Naive thymus-derived CD4-positive, alpha-beta T cell (primary cell): Measurements from ENCODE around the gene KRTAP12-2. TPM values are rescaled to one million over a fixed set of nuclear protein-coding genes. Genes with fewer than 3 reads are reported as not detected.

Experiments used
- ATAC-seq: fragments of 150-1000 bp; cut with Tn5 transposase; 2 replicates; pipeline ENCODE4 v1.10.0; 2021; ENCODE audit warnings: mild to moderate bottlenecking, moderate library complexity
- CTCF ChIA-PET: fragments of 350-600 bp; sonication (Branson Sonifier 250); formaldehyde crosslinking; loops from one replicate; lab custom pipeline; 2021; ENCODE audit warnings: antibody characterized with exemption; lab: Charles Lee
- POLR2A ChIA-PET: fragments of 350-600 bp; sonication (Branson Sonifier 250); formaldehyde crosslinking; loops from one replicate; lab custom pipeline; 2021; ENCODE audit warnings: antibody characterized with exemption, inconsistent platforms; lab: Charles Lee
- DNase-seq, 9 donors: peaks; one replicate each; pipeline versions ENCODE4 v3.0.0 to v3.0.0-alpha.2; 2020 to 2022; ENCODE audit warnings: mixed read lengths in 1 of 9
- H3K27ac ChIP-seq: one replicate; pipeline ENCODE4 v1.7.0; 2013; ENCODE audit warnings: mild to moderate bottlenecking, low read depth, low read length, moderate library complexity
- H3K27me3 ChIP-seq, 2 donors: one replicate each; pipeline ENCODE4 v1.7.0; 2013; ENCODE audit warnings: low read length in 2 of 2, mild to moderate bottlenecking in 2 of 2, moderate library complexity in 2 of 2; ENCODE audit not compliant: control insufficient read depth in 2 of 2, insufficient read depth in 2 of 2
- H3K36me3 ChIP-seq, 3 experiments: 1 replicate in 2 of 3; 2 replicates in 1 of 3; pipeline ENCODE4 v1.7.0; 2013; ENCODE audit warnings: low read length in 3 of 3, mild to moderate bottlenecking in 3 of 3, moderate library complexity in 1 of 3; ENCODE audit not compliant: insufficient read depth in 3 of 3, control insufficient read depth in 2 of 3
- H3K4me1 ChIP-seq, 2 donors: one replicate each; pipeline ENCODE4 v1.7.0; 2013; ENCODE audit warnings: low read length in 2 of 2, mild to moderate bottlenecking in 2 of 2, moderate library complexity in 1 of 2; ENCODE audit not compliant: control insufficient read depth in 2 of 2, insufficient read depth in 2 of 2
- H3K4me3 ChIP-seq: 2 replicates; pipeline ENCODE4 v1.7.0; 2013; ENCODE audit warnings: mild to moderate bottlenecking, low read length
- H3K9me3 ChIP-seq, 3 experiments: 1 replicate in 2 of 3; 2 replicates in 1 of 3; pipeline ENCODE4 v1.7.0; 2013; ENCODE audit warnings: low read length in 3 of 3; ENCODE audit not compliant: control insufficient read depth in 2 of 3
- H3K27ac Mint-ChIP-seq, 9 donors: one replicate each; pipeline ENCODE4 v1.8.0; 2020 to 2022; ENCODE audit warnings: mixed read lengths in 9 of 9, mild to moderate bottlenecking in 8 of 9, moderate library complexity in 5 of 9, inconsistent platforms in 2 of 9
- H3K27me3 Mint-ChIP-seq, 5 donors: one replicate each; pipeline ENCODE4 v1.8.0; 2021 to 2022; ENCODE audit warnings: mixed read lengths in 5 of 5, mild to moderate bottlenecking in 1 of 5
- H3K36me3 Mint-ChIP-seq, 5 donors: one replicate each; pipeline ENCODE4 v1.8.0; 2020 to 2022; ENCODE audit warnings: mixed read lengths in 5 of 5, mild to moderate bottlenecking in 3 of 5, inconsistent platforms in 1 of 5
- H3K4me1 Mint-ChIP-seq, 7 donors: one replicate each; pipeline ENCODE4 v1.8.0; 2020 to 2022; ENCODE audit warnings: mixed read lengths in 7 of 7, mild to moderate bottlenecking in 3 of 7, inconsistent platforms in 1 of 7
- H3K4me3 Mint-ChIP-seq, 10 donors: one replicate each; pipeline ENCODE4 v1.8.0; 2020 to 2022; ENCODE audit warnings: mild to moderate bottlenecking in 10 of 10, mixed read lengths in 10 of 10, moderate library complexity in 6 of 10, inconsistent platforms in 2 of 10
- H3K9me3 Mint-ChIP-seq, 11 donors: one replicate each; pipeline ENCODE4 v1.8.0; 2020 to 2022; ENCODE audit warnings: mixed read lengths in 11 of 11, mild to moderate bottlenecking in 4 of 11, inconsistent platforms in 1 of 11, moderate library complexity in 1 of 11
- intact Hi-C, 2 donors: fragments of 100-400 bp; cut with micrococcal nuclease; formaldehyde crosslinking; loops; one replicate each; pipeline ENCODE4 v1.15.1; 2023
- polyA plus RNA-seq, 2 donors: library from polyadenylated mRNA; unstranded; fragments of 300-500 nt; fragmentation: Illumina TruSeq; gene quantifications; one replicate each; pipeline ENCODE4 v1.2.3, GENCODE V29; 2021
- total RNA-seq, 6 experiments: library from RNA in 5 of 6; stranded (reverse) in 5 of 6; gene quantifications; 1 replicate in 5 of 6; 2 replicates in 1 of 6; pipeline ENCODE4 v1.2.3 and lab custom pipeline; 2021 to 2026

The KRTAP12-2 gene
- total and polyA plus RNA-seq, 7 experiments from 2014 or later: not detected

GRCh38 chr21:44656868-44657267, 9.9 kb downstream of the KRTAP12-2 start:
- DNase-seq: no peak
- Histone ChIP-seq H3K4me3 (peak overlapping the region; percentile 40), H3K27ac (peak overlapping the region; percentile 63), H3K36me3 (no peaks in the 10 kb centered on the region), H3K9me3 (peaks cover 0 to 22% (median 7%) of the 10 kb centered on the region in 3 experiments), H3K27me3 (no peaks in the 10 kb centered on the region), H3K4me1 (peaks cover 55 to 64% of the 10 kb centered on the region in 2 donors)
- intact Hi-C loops: loop anchor here (1.0 to 10.0 kb wide), 7 partner anchors 35 to 270 kb away; partner anchors contain the start of gene KRTAP10-5 (in 1 of the 2)
- Mint-ChIP-seq H3K27me3 (peaks cover 0 to 4% (median 0%) of the 10 kb centered on the region in 5 donors), H3K4me1 (peaks cover 47 to 73% (median 69%) of the 10 kb centered on the region in 7 donors), H3K27ac (peak overlapping the region; percentile 87 to 98 (median 98)), H3K36me3 (peaks cover 11 to 71% (median 20%) of the 10 kb centered on the region in 5 donors), H3K4me3 (peak overlapping the region; percentile 16 to 87 (median 76)), H3K9me3 (peaks cover 7 to 75% (median 45%) of the 10 kb centered on the region in 11 donors)
- ChIA-PET CTCF (interaction anchor here (1.2 to 1.9 kb wide), 2 partner anchors 39 to 136 kb away, joined by 4 to 9 read pairs; no protein-coding TSS in a partner anchor), POLR2A (interaction anchor here (1.0 to 1.6 kb wide), 5 partner anchors 32 to 116 kb away, joined by 3 to 5 read pairs (median 3); partner anchors contain the start of gene KRTAP10-6)
- no peak for ATAC-seq

DNA sequence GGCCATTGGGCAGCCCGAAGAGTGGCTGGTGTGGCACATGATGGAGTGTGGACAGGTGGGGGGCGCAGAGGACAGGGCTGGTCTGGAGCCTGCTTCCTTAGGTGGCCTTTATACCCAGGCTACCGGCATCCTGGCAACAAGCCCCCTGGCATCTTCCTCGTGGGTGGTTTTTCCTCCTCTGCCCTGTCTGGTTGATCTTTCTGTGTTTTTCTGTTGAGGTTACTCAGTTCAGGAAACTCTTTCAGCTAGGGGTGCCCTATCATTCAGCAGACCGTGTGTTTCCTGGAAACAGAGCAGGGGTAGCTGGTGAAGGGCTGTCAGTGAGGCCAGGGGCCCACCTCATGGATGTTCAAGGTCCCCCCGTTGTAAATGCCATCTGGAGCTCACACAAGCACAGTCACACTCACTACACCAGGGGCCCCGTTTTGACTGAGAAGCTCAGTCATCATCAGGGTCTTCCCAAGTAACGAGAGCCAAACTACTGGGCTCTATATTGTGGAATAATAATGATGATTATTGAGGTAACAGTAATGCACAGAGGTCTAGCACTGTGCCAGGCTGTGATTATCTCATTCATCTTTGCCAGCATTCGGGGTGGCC, 12.1 kb downstream of the KRTAP12-2 start, which contains the start of gene KRTAP12-4:
TSS of gene KRTAP12-4 (minus strand) at position 84 of the 600 bp plus-strand sequence. CDS start at position 39, 45 bp downstream.
- H3K4me1 Mint-ChIP-seq: peaks cover 43 to 66% (median 62%) of the 10 kb centered on the region in 7 donors
- H3K4me3 Mint-ChIP-seq: peak within 1 kb of the TSS in 9 of 10 donors; percentile 38 to 77 (median 72)
- POLR2A ChIA-PET: interaction anchor here (0.9 to 1.8 kb wide), 4 partner anchors 12 to 107 kb away, joined by 3 to 6 read pairs (median 4); partner anchors contain the start of gene KRTAP12-2
- no peaks in the 10 kb centered on the region for H3K27me3 ChIP-seq
- CTCF ChIA-PET: interaction anchor here (0.6 to 1.3 kb wide), 2 partner anchors 12 to 44 kb away, joined by 3 to 4 read pairs; partner anchors contain the start of gene KRTAP12-2
- H3K4me3 ChIP-seq: no peak within 1 kb of the TSS
- peak within 1 kb of the TSS; percentile 47 for H3K27ac ChIP-seq
- intact Hi-C loops: loop anchor here in 1 of 2 donors (5.0 to 10.0 kb wide), 3 partner anchors 38 to 273 kb away; partner anchors contain the start of gene KRTAP10-5
- peaks cover 0 to 22% (median 7%) of the 10 kb centered on the region in 3 experiments for H3K9me3 ChIP-seq
- H3K27me3 Mint-ChIP-seq: no peaks in the 10 kb centered on the region
- DNase-seq (peak in 5 of 9 donors; percentile 18 to 48 (median 38)), ATAC-seq (no peak)
- no peaks in the 10 kb centered on the region for H3K36me3 ChIP-seq
- peaks cover 11 to 59% (median 17%) of the 10 kb centered on the region in 5 donors for H3K36me3 Mint-ChIP-seq
- peaks cover 53 to 61% of the 10 kb centered on the region in 2 donors for H3K4me1 ChIP-seq
- peak within 1 kb of the TSS; percentile 73 to 95 (median 90) for H3K27ac Mint-ChIP-seq
- H3K9me3 Mint-ChIP-seq: peaks cover 7 to 58% (median 39%) of the 10 kb centered on the region in 11 donors

GRCh38 chr21:44653656-44654575, 12.8 kb downstream of the KRTAP12-2 start:
- peaks cover 36 to 59% (median 55%) of the 10 kb centered on the region in 7 donors for H3K4me1 Mint-ChIP-seq
- intact Hi-C loops: loop anchor here in 1 of 2 donors (10.0 kb wide), 1 partner anchor 69 kb away; the partner anchor contains the start of gene KRTAP10-5
- H3K4me3 ChIP-seq: no peak overlapping the region

DNA sequence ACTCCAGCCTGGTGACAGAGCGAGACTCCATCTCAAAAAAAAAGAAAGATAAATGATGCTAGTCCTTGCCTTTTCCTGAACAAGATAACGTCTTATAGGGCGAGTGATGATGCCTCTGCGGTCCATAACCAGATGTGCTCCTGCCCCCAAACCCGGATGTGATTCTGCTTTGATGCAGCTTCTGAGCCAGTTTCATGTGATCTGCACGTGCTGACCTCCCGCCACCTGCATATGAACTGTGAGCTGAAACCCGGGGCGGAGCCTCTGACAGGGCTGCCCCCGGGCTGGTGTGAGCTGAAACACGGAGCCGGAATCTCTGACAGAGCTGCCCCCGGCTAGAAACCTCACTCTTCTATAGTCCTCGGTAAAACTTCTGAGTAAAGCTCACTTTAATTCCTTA, 13.6 kb downstream of the KRTAP12-2 start:
- Histone ChIP-seq H3K36me3 (no peaks in the 10 kb centered on the region), H3K4me3 (no peak overlapping the region), H3K27me3 (no peaks in the 10 kb centered on the region), H3K4me1 (peaks cover 37 to 46% of the 10 kb centered on the region in 2 donors), H3K27ac (no peak overlapping the region), H3K9me3 (peaks cover 0 to 22% (median 7%) of the 10 kb centered on the region in 3 experiments)
- ATAC-seq (no peak), DNase-seq (no peak)
- ChIA-PET CTCF (no interaction called here), POLR2A (interaction anchor here (1.0 to 1.2 kb wide), 2 partner anchors 8 to 35 kb away, joined by 3 to 6 read pairs; no protein-coding TSS in a partner anchor)
- Mint-ChIP-seq H3K9me3 (peaks cover 7 to 49% (median 30%) of the 10 kb centered on the region in 11 donors), H3K36me3 (peaks cover 11 to 46% (median 16%) of the 10 kb centered on the region in 5 donors), H3K4me3 (peak overlapping the region in 3 of 10 donors; percentile 34 to 73 (median 72)), H3K27ac (peak overlapping the region in 7 of 9 donors; percentile 20 to 95 (median 94)), H3K4me1 (peaks cover 28 to 52% (median 47%) of the 10 kb centered on the region in 7 donors), H3K27me3 (no peaks in the 10 kb centered on the region)
- intact Hi-C loops: loop anchor here in 1 of 2 donors (10.0 kb wide), 1 partner anchor 68 kb away; the partner anchor contains the start of gene KRTAP10-5

More at GRCh38 chr21:44653656-44654575, 12.8 kb downstream of the KRTAP12-2 start:
- Histone ChIP-seq H3K9me3 (peaks cover 0 to 22% (median 7%) of the 10 kb centered on the region in 3 experiments), H3K27me3 (no peaks in the 10 kb centered on the region), H3K4me1 (peaks cover 45 to 54% of the 10 kb centered on the region in 2 donors), H3K36me3 (no peaks in the 10 kb centered on the region), H3K27ac (peak overlapping the region; percentile 47)
- peaks cover 7 to 57% (median 37%) of the 10 kb centered on the region in 11 donors for H3K9me3 Mint-ChIP-seq
- DNase-seq (peak in 8 of 9 donors; percentile 37 to 84 (median 76)), ATAC-seq (peak; percentile 70)
- no peaks in the 10 kb centered on the region for H3K27me3 Mint-ChIP-seq
- peaks cover 11 to 54% (median 16%) of the 10 kb centered on the region in 5 donors for H3K36me3 Mint-ChIP-seq
- CTCF ChIA-PET: no interaction called here
- POLR2A ChIA-PET: interaction anchor here (0.9 to 1.8 kb wide), 6 partner anchors 9 to 106 kb away, joined by 3 to 6 read pairs (median 4); partner anchors contain the start of gene KRTAP12-2
- peak overlapping the region in 9 of 10 donors; percentile 28 to 77 (median 72) for H3K4me3 Mint-ChIP-seq
- peak overlapping the region; percentile 73 to 95 (median 90) for H3K27ac Mint-ChIP-seq

DNA sequence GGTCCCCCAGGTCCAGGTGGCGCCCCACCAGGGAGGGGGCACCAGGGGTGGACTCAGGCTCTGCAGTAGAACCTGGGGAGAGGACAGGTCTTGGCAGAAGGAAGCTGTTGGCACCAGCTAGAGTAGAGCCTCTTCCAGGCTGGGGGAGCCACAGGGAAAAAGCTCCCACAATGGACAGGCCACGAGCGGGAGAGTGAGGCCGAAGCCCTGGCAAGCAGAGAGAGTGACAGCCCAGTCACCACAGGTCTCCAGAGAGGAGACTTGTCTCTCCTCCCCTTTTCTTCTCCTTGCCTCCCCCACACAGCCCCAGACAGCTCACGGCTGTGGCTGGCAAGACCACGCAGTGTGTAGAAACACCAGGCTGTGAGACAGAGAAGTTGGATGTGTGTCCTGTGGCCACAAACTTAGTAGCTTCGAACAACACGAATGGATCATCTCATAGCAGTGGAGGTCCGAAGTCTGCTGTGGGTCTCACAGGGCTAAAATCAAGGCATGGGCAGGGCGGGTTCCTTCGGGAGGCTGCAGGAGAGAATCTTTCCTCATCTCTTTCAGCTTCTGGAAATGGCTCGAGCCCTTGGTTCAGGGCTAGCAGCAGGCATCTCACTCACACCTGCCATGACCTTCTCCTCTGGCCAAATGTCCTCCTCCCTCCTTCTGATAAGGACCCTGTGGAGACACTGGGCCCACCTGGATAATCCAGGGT, 15.6 kb downstream of the KRTAP12-2 start:
- H3K27me3 Mint-ChIP-seq: no peaks in the 10 kb centered on the region
- H3K4me1 Mint-ChIP-seq: peaks cover 18 to 39% (median 31%) of the 10 kb centered on the region in 7 donors
- peaks cover 1 to 28% (median 2%) of the 10 kb centered on the region in 5 donors for H3K36me3 Mint-ChIP-seq
- Histone ChIP-seq H3K36me3 (no peaks in the 10 kb centered on the region), H3K27ac (no peak overlapping the region), H3K4me1 (peaks cover 21 to 27% of the 10 kb centered on the region in 2 donors), H3K27me3 (no peaks in the 10 kb centered on the region), H3K9me3 (peaks cover 0 to 8% (median 3%) of the 10 kb centered on the region in 3 experiments), H3K4me3 (no peak overlapping the region)
- CTCF ChIA-PET: interaction anchor here (0.7 kb wide), 1 partner anchor 124 kb away, joined by 3 read pairs; no protein-coding TSS in a partner anchor
- H3K9me3 Mint-ChIP-seq: peaks cover 0 to 33% (median 11%) of the 10 kb centered on the region in 11 donors
- H3K27ac Mint-ChIP-seq: peak overlapping the region in 2 of 9 donors; percentile 4 to 26
- POLR2A ChIA-PET: interaction anchor here (0.6 kb wide), 1 partner anchor 49 kb away, joined by 3 read pairs; no protein-coding TSS in a partner anchor
- intact Hi-C loops: loop anchor here in 1 of 2 donors (10.0 kb wide), 1 partner anchor 66 kb away; the partner anchor contains the start of gene KRTAP10-5
- no peak overlapping the region for H3K4me3 Mint-ChIP-seq
- ATAC-seq: no peak
- no peak for DNase-seq
